NOMO-1 treated with DMSO at 0.1 percent for 48 hours (cell line): ENCODE data around the gene HIVEP3.

ENCODE experiments used
- DNase-seq: peaks from one replicate; lab custom pipeline; 2025; ENCODE audit not compliant: unreplicated experiment; lab: John Stamatoyannopoulos, UW

Gene HIVEP3

GRCh38 chr1:41691424-41691823 lies 227.3 kb downstream of the HIVEP3 start:
- no peak for DNase-seq

GRCh38 chr1:41690331-41690730 lies 228.4 kb downstream of the HIVEP3 start:
- DNase-seq, result no peak

- DNase-seq, result no peak
Measured at GRCh38 chr1:41689558-41689981, 229.2 kb downstream of the HIVEP3 start.

DNA sequence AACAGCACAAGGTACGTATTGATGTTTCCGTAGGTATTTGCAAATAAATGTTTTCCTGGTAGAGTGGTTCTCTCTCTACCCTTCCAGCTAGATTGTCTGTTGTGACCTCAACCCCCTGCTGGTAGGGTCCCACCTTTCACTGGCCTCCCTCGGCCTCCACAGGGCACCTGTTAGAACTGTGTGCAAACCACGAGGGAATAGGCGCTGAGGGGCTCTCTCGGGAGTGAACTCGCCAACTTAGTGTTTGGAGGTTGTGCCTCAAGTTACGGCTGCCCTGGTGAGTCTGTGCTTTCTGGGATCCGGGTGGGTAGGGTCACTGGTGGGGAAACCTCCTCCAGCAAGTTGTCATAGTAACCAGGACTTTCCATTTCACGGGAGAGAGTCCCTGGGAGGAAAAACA lies 229.6 kb downstream of the HIVEP3 start:
- DNase-seq, result no peak

- no peak for DNase-seq
Measured at GRCh38 chr1:41687007-41687406, 231.7 kb downstream of the HIVEP3 start.

GRCh38 chr1:41683681-41684500 lies 234.8 kb downstream of the HIVEP3 start:
- DNase-seq, result peak; percentile 42

GRCh38 chr1:41682845-41683625 lies 235.7 kb downstream of the HIVEP3 start:
- peak; percentile 11 for DNase-seq

GRCh38 chr1:41682149-41682548 lies 236.6 kb downstream of the HIVEP3 start:
- no peak for DNase-seq

GRCh38 chr1:41681331-41682098 lies 237.2 kb downstream of the HIVEP3 start:
- no peak for DNase-seq

DNA sequence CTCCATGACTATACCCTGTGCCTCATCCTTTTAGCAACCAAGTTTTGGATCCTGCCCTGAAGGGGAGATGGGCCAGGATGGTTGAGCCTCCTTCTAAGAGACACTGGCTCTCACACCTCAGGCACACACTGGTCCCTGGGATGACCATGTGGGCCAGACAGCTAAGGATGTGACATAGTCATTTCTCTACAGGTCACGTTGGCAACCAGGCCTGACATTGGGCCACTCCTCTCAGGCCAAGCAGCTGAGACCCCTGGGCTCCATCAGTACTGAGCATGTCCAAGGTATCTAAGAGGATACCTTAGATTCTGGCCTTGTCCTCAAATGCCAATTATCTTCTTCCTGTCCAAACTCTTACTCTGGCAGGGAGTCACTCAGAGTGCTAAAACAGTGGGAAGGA lies 238.7 kb downstream of the HIVEP3 start:
- DNase-seq, result no peak

- no peak for DNase-seq
Measured at GRCh38 chr1:41679531-41679930, 239.2 kb downstream of the HIVEP3 start.

DNA sequence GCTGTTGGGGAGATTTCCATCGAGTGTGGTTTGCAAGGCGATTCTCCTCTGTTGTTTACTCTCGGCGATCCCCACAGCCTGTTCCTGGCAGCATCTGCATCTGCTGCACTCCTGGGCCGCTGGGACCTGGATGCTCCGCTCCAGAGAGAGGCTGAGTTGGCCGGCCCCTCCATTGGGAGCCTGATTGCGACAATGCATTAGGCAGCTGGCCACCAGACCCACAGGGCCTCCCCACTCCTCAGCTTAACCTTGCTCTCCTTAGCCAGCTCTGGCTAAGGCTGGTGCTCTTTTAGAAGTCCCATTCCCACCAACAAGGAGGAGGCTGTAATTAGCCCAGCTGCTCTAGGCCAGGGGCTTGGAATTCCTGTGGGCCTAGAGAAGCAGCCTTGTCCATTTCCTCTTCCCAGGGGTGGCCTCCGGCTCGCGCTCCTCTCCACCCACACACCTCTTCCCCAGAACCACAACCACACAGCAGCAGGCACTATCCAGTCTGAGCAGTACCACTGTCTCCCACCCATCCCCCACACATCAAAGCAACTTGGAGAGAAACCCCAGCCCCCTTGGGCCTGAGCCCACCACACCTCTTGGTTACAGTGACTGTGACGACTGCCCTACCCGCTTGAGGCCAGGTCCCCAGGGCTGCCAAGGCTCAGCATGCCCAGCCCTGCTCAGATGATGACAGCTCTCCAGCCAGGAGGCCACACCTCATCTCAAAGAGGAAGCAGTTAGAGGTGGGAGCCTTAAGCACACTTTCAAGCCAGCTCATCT lies 240.4 kb downstream of the HIVEP3 start:
- peak; percentile 60 for DNase-seq

DNA sequence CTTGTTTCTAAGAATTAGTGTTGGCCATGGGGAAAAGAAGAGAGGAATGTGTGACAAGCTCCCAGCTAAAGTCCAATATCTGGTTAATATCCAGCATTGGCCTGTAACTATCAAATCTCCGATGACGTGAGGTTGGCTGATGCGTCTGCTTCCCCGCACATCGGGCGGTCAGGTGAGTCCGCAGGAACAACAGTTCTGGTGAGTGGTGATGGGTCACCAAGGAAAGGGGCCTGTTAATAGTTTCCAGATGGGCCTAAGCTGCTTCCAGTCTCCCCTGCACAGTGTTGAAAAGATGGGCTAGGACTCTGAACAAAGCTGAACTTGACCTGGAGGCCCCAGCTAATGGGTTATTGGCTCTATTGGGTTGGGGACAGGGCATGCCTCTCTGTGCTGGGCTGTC lies 241.1 kb downstream of the HIVEP3 start:
- no peak for DNase-seq

DNA sequence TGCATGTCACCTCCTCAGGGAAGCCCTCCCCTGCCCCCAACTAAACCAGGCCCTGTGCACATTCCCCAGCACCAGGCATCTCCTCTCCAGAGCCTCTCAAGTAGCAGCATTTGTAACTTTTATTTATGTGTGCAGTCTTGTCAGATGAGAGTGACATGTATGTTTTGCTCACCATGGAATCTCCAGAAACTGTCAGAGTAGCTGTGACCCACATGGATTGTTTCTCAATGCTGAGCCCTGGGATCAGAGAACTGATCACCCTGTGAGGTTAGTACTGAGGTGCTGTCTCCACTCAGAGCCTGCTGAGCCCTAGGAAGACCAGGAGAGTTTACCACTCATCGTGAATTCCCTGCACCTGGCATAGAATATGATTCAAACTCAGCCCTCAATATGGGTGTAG lies 243.3 kb downstream of the HIVEP3 start:
- DNase-seq, result no peak

DNA sequence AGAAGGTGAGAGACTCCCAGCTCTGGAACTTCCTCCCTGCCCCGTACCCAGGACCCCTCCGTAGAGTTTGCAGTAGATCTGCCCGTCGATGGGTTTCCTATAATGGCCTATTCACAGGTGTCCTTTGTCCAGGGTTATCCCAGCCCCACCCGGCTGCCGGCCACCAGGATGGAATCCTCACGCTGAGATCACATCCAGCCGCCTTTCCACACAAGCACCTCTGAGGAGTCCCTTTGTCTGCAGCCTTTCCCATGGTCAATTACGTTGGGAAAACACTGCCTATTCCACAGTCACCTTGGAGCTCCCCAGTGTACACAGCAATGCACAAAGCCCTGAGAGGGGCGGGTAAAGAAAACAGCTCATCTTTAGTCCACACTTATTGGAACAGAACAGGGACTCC lies 244.2 kb downstream of the HIVEP3 start:
- DNase-seq, result no peak

DNA sequence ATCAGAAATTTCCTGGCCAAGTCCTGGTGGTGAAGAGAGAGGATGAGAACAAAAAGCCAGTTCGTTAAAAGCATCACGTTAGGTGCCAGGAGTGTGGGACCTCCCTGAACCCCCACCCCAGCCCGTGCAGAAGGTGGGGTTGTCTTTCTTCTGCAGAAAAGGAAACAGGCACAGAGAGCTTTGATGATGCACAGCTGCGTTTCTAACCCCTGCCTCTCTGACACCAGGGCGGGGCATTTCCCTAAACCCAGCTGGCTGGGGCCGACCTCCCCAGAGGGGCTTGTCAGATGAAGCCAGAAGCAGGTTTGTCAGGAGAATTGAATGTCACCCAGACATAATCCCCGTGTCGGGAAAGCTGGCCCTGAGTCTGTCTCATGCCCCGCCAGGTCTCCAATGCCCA lies 244.9 kb downstream of the HIVEP3 start:
- DNase-seq, result no peak

DNA sequence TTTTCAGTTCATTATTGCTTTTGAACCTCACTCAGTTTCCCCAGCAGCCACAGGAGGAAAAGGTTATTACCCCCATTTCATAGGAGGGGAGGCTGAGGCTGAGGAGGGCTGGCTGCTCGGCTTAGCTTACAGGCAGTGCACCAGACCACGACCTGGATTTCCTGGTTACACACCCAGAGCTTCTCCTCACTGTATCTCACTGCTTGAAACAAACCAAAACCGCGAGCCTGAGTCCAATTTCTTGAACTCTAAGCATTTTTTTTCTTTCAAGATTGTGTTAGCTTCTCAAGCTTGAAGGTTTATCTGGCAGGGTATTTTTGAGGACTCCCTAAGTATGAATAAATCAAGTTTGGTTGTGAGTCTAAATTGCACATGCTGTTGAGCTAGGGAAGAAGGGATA lies 245.3 kb downstream of the HIVEP3 start:
- DNase-seq, result no peak

- DNase-seq, result no peak
Measured at GRCh38 chr1:41672641-41673361, 245.9 kb downstream of the HIVEP3 start.

GRCh38 chr1:41672173-41672572 lies 246.5 kb downstream of the HIVEP3 start:
- DNase-seq, result no peak

DNA sequence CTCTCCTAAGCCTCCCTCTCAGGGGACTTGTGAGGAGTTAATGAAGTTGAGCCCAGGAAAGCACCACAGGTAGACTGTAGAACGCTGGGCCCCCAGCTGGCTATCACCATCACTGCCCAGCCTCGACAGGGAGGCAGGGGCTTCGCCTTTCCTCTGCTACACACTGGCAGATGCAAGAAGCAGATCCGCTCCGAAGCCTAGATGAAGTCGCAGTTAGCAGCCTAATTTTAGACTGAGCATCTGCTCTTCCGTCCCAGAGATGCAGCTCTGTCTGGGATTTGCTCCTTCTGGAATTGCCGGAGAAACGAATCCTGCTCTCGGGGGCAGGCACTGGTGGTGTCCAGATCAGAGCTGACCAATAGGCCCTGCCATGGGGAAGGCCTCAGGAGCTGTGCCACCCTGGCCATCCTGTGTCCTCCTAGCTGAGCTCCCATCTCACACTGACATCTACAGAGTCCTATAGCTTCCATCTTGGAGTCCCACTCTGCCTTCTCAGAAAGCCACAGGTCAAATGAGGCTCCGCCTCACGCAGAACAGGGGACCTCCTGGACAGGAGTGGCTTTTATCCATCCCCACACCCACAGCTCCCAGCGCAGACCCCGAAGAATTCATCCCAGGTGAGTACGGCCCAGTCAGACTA lies 247.5 kb downstream of the HIVEP3 start:
- DNase-seq, result no peak
